GM18507 (cell line): ENCODE results near the gene LDLRAD1.
"Not testable (repeated sequence)": the region's sequence is repeated elsewhere in the genome, so short reads cannot be mapped to it uniquely, and the experiment has no call there.

Experiments
- DNase-seq: peaks from one replicate; pipeline ENCODE4 v3.0.0; 2011; ENCODE audit warnings: low read depth; ENCODE audit not compliant: insufficient read length; ENCODE audit errors: extremely low spot score
- FAIRE-seq: peaks from 2 replicates; lab custom pipeline; 2011; peaks lifted over from hg19 to GRCh38; lab: Jason Lieb, UNC

Gene LDLRAD1

GRCh38 chr1:54019562-54020176, 1.7 kb upstream of the LDLRAD1 start:
- not testable (repeated sequence) for FAIRE-seq, DNase-seq

- DNase-seq (no peak), FAIRE-seq (no peak)
These were observed 649 bp upstream of the LDLRAD1 start for GRCh38 chr1:54018635-54019034.

GRCh38 chr1:54016343-54017282, 1.4 kb downstream of the LDLRAD1 start:
- DNase-seq = no peak
- FAIRE-seq = no peak

GRCh38 chr1:54014009-54014629, 3.9 kb downstream of the LDLRAD1 start:
- FAIRE-seq (no peak), DNase-seq (no peak)

- FAIRE-seq (no peak), DNase-seq (no peak)
These were observed 4.5 kb downstream of the LDLRAD1 start for GRCh38 chr1:54013393-54014008.

- FAIRE-seq = no peak
- no peak for DNase-seq
These were observed 5.1 kb downstream of the LDLRAD1 start for GRCh38 chr1:54012863-54013262.

- DNase-seq (no peak), FAIRE-seq (no peak)
These were observed 6.0 kb downstream of the LDLRAD1 start for GRCh38 chr1:54012008-54012325.

- no peak for FAIRE-seq
These were observed 6.5 kb downstream of the LDLRAD1 start for GRCh38 chr1:54011316-54012007.

GRCh38 chr1:54010415-54011117, 7.4 kb downstream of the LDLRAD1 start:
- DNase-seq (no peak), FAIRE-seq (no peak)

More at GRCh38 chr1:54011316-54012007, 6.5 kb downstream of the LDLRAD1 start:
- no peak for DNase-seq

- FAIRE-seq (no peak), DNase-seq (no peak)
These were observed 8.6 kb downstream of the LDLRAD1 start for GRCh38 chr1:54009406-54009805.

GRCh38 chr1:54008876-54009275, 9.1 kb downstream of the LDLRAD1 start:
- DNase-seq (no peak), FAIRE-seq (no peak)

- DNase-seq (no peak), FAIRE-seq (no peak)
These were observed 10.4 kb downstream of the LDLRAD1 start for GRCh38 chr1:54007613-54008012.

GRCh38 chr1:54006508-54006907, 11.5 kb downstream of the LDLRAD1 start:
- DNase-seq = no peak
- no peak for FAIRE-seq

GRCh38 chr1:54004481-54005049, 13.4 kb downstream of the LDLRAD1 start:
- DNase-seq (no peak), FAIRE-seq (no peak)

- DNase-seq, FAIRE-seq: not testable (repeated sequence)
These were observed 14.1 kb downstream of the LDLRAD1 start for GRCh38 chr1:54003750-54004480.

- FAIRE-seq = no peak
- no peak for DNase-seq
These were observed 14.7 kb downstream of the LDLRAD1 start for GRCh38 chr1:54003249-54003646.

- DNase-seq (no peak), FAIRE-seq (no peak)
These were observed 15.3 kb downstream of the LDLRAD1 start for GRCh38 chr1:54002544-54003248.
